OCI-M1 (cell line): ENCODE results near the gene MYRF.
A peak's percentile ranks its signal among the peaks of the same experiment; 100 is the strongest.

Experiments
- DNase-seq: peaks from one replicate; lab custom pipeline; 2025; lab: John Stamatoyannopoulos, UW

The MYRF gene

GRCh38 chr11:61817471-61818202 is 65.2 kb downstream of the MYRF start:
- peak; percentile 51 for DNase-seq

- DNase-seq = no peak
These were observed 67.7 kb downstream of the MYRF start for GRCh38 chr11:61820174-61820573.

GRCh38 chr11:61826930-61827570 is 74.6 kb downstream of the MYRF start:
- DNase-seq = peak; percentile 89

GRCh38 chr11:61827571-61828378 is 75.3 kb downstream of the MYRF start, which contains the start of gene FADS2:
FADS2 (plus strand) TSS chr11:61828300; CDS start chr11:61828391, 91 bp downstream.
- peak; percentile 95 for DNase-seq

GRCh38 chr11:61828379-61828628 is 75.9 kb downstream of the MYRF start:
- no peak for DNase-seq

GRCh38 chr11:61828629-61829407 is 76.4 kb downstream of the MYRF start:
- DNase-seq = peak; percentile 75

GRCh38 chr11:61829806-61830205 is 77.4 kb downstream of the MYRF start:
- DNase-seq = peak; percentile 28

- DNase-seq = peak; percentile 28
These were observed 78.0 kb downstream of the MYRF start for GRCh38 chr11:61830237-61831105.

- DNase-seq = no peak
These were observed 79.8 kb downstream of the MYRF start for GRCh38 chr11:61832207-61832606.

GRCh38 chr11:61832754-61833153 is 80.3 kb downstream of the MYRF start:
- no peak for DNase-seq

- no peak for DNase-seq
These were observed 81.0 kb downstream of the MYRF start for GRCh38 chr11:61833471-61833870.

- DNase-seq = peak; percentile 40
These were observed 81.5 kb downstream of the MYRF start for GRCh38 chr11:61833926-61834277.

- DNase-seq = peak; percentile 94
These were observed 82.0 kb downstream of the MYRF start for GRCh38 chr11:61834278-61835048.

- no peak for DNase-seq
These were observed 83.8 kb downstream of the MYRF start for GRCh38 chr11:61836193-61836592.

- DNase-seq = no peak
These were observed 85.1 kb downstream of the MYRF start for GRCh38 chr11:61837411-61838005.
